ENCODE results near the gene RASSF8. TPM values are rescaled to one million over a fixed set of nuclear protein-coding genes. Genes with fewer than 3 reads are reported as not detected.

The RASSF8 gene
- total RNA-seq, 3 donors from 2014 or later (not counting 1 experiment from before 2014, with no cell fraction given), result 0.35 to 1.3 (median 1.2) TPM

- 55% methylated on average over 3 of the region's 3 CpGs for WGBS (ENCODE audit: insufficient coverage)
- no peak overlapping the region for H3K27ac ChIP-seq (ENCODE audit: low read length)
- TF ChIP-seq CTCF (IDR thresholded peaks at IDR 0.05), result no peak
- H3K9me3 ChIP-seq (ENCODE audit: control insufficient read depth, insufficient read depth, low read length), result no peaks in the 10 kb centered on the region
- no peak overlapping the region for H3K4me3 Mint-ChIP-seq
- H3K27me3 ChIP-seq (ENCODE audit: control insufficient read depth, insufficient read depth, low read length), result no peaks in the 10 kb centered on the region
- no peaks in the 10 kb centered on the region for H3K36me3 ChIP-seq (ENCODE audit: control insufficient read depth, insufficient read depth, low read length)
- no peak overlapping the region for H3K27ac Mint-ChIP-seq
- ATAC-seq (no peak), DNase-seq (no peak)
- H3K36me3 Mint-ChIP-seq, result no peaks in the 10 kb centered on the region
- H3K4me1 Mint-ChIP-seq, result no peaks in the 10 kb centered on the region
- H3K4me3 ChIP-seq (ENCODE audit: low read length), result no peak overlapping the region
- H3K27me3 Mint-ChIP-seq (ENCODE audit: low read depth in 2 of 2), result peaks cover 6 to 19% of the 10 kb centered on the region in 2 donors
- H3K9me3 Mint-ChIP-seq, result no peaks in the 10 kb centered on the region
- intact Hi-C loops (cut with micrococcal nuclease), result no loop called here
- no peaks in the 10 kb centered on the region for H3K4me1 ChIP-seq (ENCODE audit: control insufficient read depth, insufficient read depth, low read length)
These were observed 142.9 kb downstream of the RASSF8 start for GRCh38 chr12:26101350-26101734.

GRCh38 chr12:26101763-26102162 lies 143.3 kb downstream of the RASSF8 start:
- no peaks in the 10 kb centered on the region for H3K36me3 Mint-ChIP-seq
- H3K36me3 ChIP-seq (ENCODE audit: control insufficient read depth, insufficient read depth, low read length), result no peaks in the 10 kb centered on the region
- H3K27ac ChIP-seq (ENCODE audit: low read length), result no peak overlapping the region
- H3K27me3 ChIP-seq (ENCODE audit: control insufficient read depth, insufficient read depth, low read length), result no peaks in the 10 kb centered on the region
- H3K4me3 ChIP-seq (ENCODE audit: low read length), result no peak overlapping the region
- intact Hi-C loops (cut with micrococcal nuclease), result no loop called here
- DNase-seq (no peak), ATAC-seq (no peak)
- TF ChIP-seq CTCF (IDR thresholded peaks at IDR 0.05), result no peak
- no peaks in the 10 kb centered on the region for H3K4me1 ChIP-seq (ENCODE audit: control insufficient read depth, insufficient read depth, low read length)
- H3K9me3 ChIP-seq (ENCODE audit: control insufficient read depth, insufficient read depth, low read length), result no peaks in the 10 kb centered on the region
- no peak overlapping the region for H3K4me3 Mint-ChIP-seq
- H3K4me1 Mint-ChIP-seq, result no peaks in the 10 kb centered on the region
- H3K27me3 Mint-ChIP-seq (ENCODE audit: low read depth in 2 of 2), result peaks cover 6 to 19% of the 10 kb centered on the region in 2 donors
- WGBS (ENCODE audit: insufficient coverage), result 78% methylated on average over 4 of the region's 4 CpGs
- no peak overlapping the region for H3K27ac Mint-ChIP-seq
- no peaks in the 10 kb centered on the region for H3K9me3 Mint-ChIP-seq

GRCh38 chr12:26102953-26103352 lies 144.5 kb downstream of the RASSF8 start:
- TF ChIP-seq CTCF (IDR thresholded peaks at IDR 0.05), result no peak
- no peaks in the 10 kb centered on the region for H3K9me3 Mint-ChIP-seq
- Histone ChIP-seq H3K4me3 (ENCODE audit: low read length) (no peak overlapping the region), H3K27ac (ENCODE audit: low read length) (no peak overlapping the region), H3K9me3 (ENCODE audit: control insufficient read depth, insufficient read depth, low read length) (no peaks in the 10 kb centered on the region), H3K27me3 (ENCODE audit: control insufficient read depth, insufficient read depth, low read length) (no peaks in the 10 kb centered on the region), H3K36me3 (ENCODE audit: control insufficient read depth, insufficient read depth, low read length) (no peaks in the 10 kb centered on the region), H3K4me1 (ENCODE audit: control insufficient read depth, insufficient read depth, low read length) (no peaks in the 10 kb centered on the region)
- no peaks in the 10 kb centered on the region for H3K4me1 Mint-ChIP-seq
- H3K27me3 Mint-ChIP-seq (ENCODE audit: low read depth in 2 of 2), result peaks cover 6 to 28% of the 10 kb centered on the region in 2 donors
- no peak overlapping the region for H3K27ac Mint-ChIP-seq
- H3K36me3 Mint-ChIP-seq, result no peaks in the 10 kb centered on the region
- H3K4me3 Mint-ChIP-seq, result no peak overlapping the region
- DNase-seq (no peak), ATAC-seq (no peak)
- WGBS (ENCODE audit: insufficient coverage), result 93% methylated on average over 4 of the region's 5 CpGs
- intact Hi-C loops (cut with micrococcal nuclease), result no loop called here

- peaks cover 12 to 32% of the 10 kb centered on the region in 2 donors for H3K27me3 Mint-ChIP-seq (ENCODE audit: low read depth in 2 of 2)
- no peak overlapping the region for H3K4me3 Mint-ChIP-seq
- TF ChIP-seq CTCF (IDR thresholded peaks at IDR 0.05), result no peak
- H3K27ac Mint-ChIP-seq, result no peak overlapping the region
- ATAC-seq (no peak), DNase-seq (no peak)
- 72% methylated on average over 4 of the region's 4 CpGs for WGBS (ENCODE audit: insufficient coverage)
- no peak overlapping the region for H3K27ac ChIP-seq (ENCODE audit: low read length)
- H3K4me1 ChIP-seq (ENCODE audit: control insufficient read depth, insufficient read depth, low read length), result no peaks in the 10 kb centered on the region
- H3K36me3 ChIP-seq (ENCODE audit: control insufficient read depth, insufficient read depth, low read length), result no peaks in the 10 kb centered on the region
- no peaks in the 10 kb centered on the region for H3K9me3 ChIP-seq (ENCODE audit: control insufficient read depth, insufficient read depth, low read length)
- no peaks in the 10 kb centered on the region for H3K9me3 Mint-ChIP-seq
- no peak overlapping the region for H3K4me3 ChIP-seq (ENCODE audit: low read length)
- H3K36me3 Mint-ChIP-seq, result no peaks in the 10 kb centered on the region
- no peaks in the 10 kb centered on the region for H3K27me3 ChIP-seq (ENCODE audit: control insufficient read depth, insufficient read depth, low read length)
- intact Hi-C loops (cut with micrococcal nuclease), result no loop called here
- no peaks in the 10 kb centered on the region for H3K4me1 Mint-ChIP-seq
These were observed 147.9 kb downstream of the RASSF8 start for GRCh38 chr12:26106347-26106746.

All from natural killer cell (primary cell).